Transverse colon (tissue), 4 donors: ENCODE data around the gene SORCS3.

Source experiments
- EP300 ChIP-seq: sonication (generic); formaldehyde crosslinking; IDR thresholded peaks from one replicate; pipeline ENCODE4 v1.6.1; 2017; ENCODE audit warnings: antibody characterized with exemption, low read depth
- POLR2A ChIP-seq: fragments of 450-650 bp; IDR thresholded peaks from one replicate; pipeline ENCODE4 v1.6.1; 2016; ENCODE audit warnings: antibody characterized with exemption, mild to moderate bottlenecking, moderate library complexity
- POLR2AphosphoS5 ChIP-seq, 3 donors: sonication (generic); formaldehyde crosslinking; IDR thresholded peaks; one replicate each; pipeline ENCODE4 v1.6.1; 2016; ENCODE audit warnings: antibody characterized with exemption in 3 of 3
- TF ChIP-seq, protein P1 (sequence below), 5 experiments: fragments of 200-600 bp in 3 of 5; fragments of 450-650 bp in 2 of 5; sonication (generic) in 3 of 5; IDR thresholded peaks; 1 replicate in 2 of 5; 2 replicates in 3 of 5; pipeline ENCODE4 v1.5.1; 2016 to 2017; ENCODE audit warnings: antibody characterized with exemption in 5 of 5, inconsistent platforms in 3 of 5, mild to moderate bottlenecking in 2 of 5, moderate library complexity in 1 of 5

- TF ChIP-seq, protein P1, sequence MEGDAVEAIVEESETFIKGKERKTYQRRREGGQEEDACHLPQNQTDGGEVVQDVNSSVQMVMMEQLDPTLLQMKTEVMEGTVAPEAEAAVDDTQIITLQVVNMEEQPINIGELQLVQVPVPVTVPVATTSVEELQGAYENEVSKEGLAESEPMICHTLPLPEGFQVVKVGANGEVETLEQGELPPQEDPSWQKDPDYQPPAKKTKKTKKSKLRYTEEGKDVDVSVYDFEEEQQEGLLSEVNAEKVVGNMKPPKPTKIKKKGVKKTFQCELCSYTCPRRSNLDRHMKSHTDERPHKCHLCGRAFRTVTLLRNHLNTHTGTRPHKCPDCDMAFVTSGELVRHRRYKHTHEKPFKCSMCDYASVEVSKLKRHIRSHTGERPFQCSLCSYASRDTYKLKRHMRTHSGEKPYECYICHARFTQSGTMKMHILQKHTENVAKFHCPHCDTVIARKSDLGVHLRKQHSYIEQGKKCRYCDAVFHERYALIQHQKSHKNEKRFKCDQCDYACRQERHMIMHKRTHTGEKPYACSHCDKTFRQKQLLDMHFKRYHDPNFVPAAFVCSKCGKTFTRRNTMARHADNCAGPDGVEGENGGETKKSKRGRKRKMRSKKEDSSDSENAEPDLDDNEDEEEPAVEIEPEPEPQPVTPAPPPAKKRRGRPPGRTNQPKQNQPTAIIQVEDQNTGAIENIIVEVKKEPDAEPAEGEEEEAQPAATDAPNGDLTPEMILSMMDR (IDR thresholded peaks at IDR 0.05): no peak
- TF ChIP-seq POLR2A (no peak), POLR2AphosphoS5 (IDR thresholded peaks at IDR 0.05) (no peak), EP300 (no peak)
Measured at GRCh38 chr10:104686829-104687228, 45.7 kb downstream of the SORCS3 start.
